IMR-90 (cell line): ENCODE data around the gene THRB. TPM values are rescaled to one million over a fixed set of nuclear protein-coding genes. Genes with fewer than 3 reads are reported as not detected.

ENCODE experiments used
- ATAC-seq: fragments of 200-7000 bp; cut with Tn5 transposase; 2 replicates; pipeline ENCODE4 v1.9.1; 2020; ENCODE audit warnings: low read depth, mild to moderate bottlenecking, moderate library complexity
- BruUV-seq: library from RNA; stranded (reverse); fragments of 400-500 nt; replicated peaks from 2 replicates; lab custom pipeline; 2021; lab: Mats Ljungman, UMichigan
- CTCF ChIA-PET: fragments of 300-600 bp; formaldehyde crosslinking; extraction: SDS; loops from one replicate; lab custom pipeline; 2021; ENCODE audit warnings: antibody characterized with exemption; lab: Yijun Ruan, JAX
- POLR2A ChIA-PET: fragments of 300-600 bp; sonication (Branson Sonifier 250); formaldehyde crosslinking; loops from one replicate; lab custom pipeline; 2022; ENCODE audit warnings: antibody characterized with exemption; ENCODE audit not compliant: unreplicated experiment; lab: Charles Lee
- DNase-seq: peaks from one replicate; pipeline ENCODE4 v3.0.0; 2013
- H2AFZ ChIP-seq: replicated peaks from 2 replicates; pipeline ENCODE3; 2013; ENCODE audit warnings: low read length, mild to moderate bottlenecking; ENCODE audit not compliant: poor library complexity
- H2AK5ac ChIP-seq: 2 replicates; pipeline ENCODE4 v1.6.1; 2013; ENCODE audit warnings: low read depth, low read length, inconsistent platforms
- H2AK9ac ChIP-seq: replicated peaks from 2 replicates; pipeline ENCODE3; 2013; ENCODE audit warnings: mild to moderate bottlenecking, low read depth, low read length, moderate library complexity; ENCODE audit not compliant: poor library complexity
- H2BK120ac ChIP-seq: 2 replicates; pipeline ENCODE4 v1.6.1; 2013; ENCODE audit warnings: low read depth, low read length, inconsistent platforms
- H2BK15ac ChIP-seq: 3 replicates; pipeline ENCODE4 v1.6.1; 2013; ENCODE audit warnings: low read depth, low read length, inconsistent platforms
- H2BK20ac ChIP-seq: 2 replicates; pipeline ENCODE4 v1.6.1; 2013; ENCODE audit warnings: low read depth, mild to moderate bottlenecking, inconsistent platforms, low read length, moderate library complexity
- H2BK5ac ChIP-seq: 2 replicates; pipeline ENCODE4 v1.6.1; 2013; ENCODE audit warnings: mild to moderate bottlenecking, low read depth, low read length, inconsistent platforms; ENCODE audit not compliant: poor library complexity, severe bottlenecking
- H3K14ac ChIP-seq: replicated peaks from 2 replicates; pipeline ENCODE4 v1.6.1; 2013; ENCODE audit warnings: low read depth, low read length, inconsistent platforms
- H3K18ac ChIP-seq: 2 replicates; pipeline ENCODE4 v1.6.1; 2013; ENCODE audit warnings: low read depth, low read length, control low read depth
- H3K23ac ChIP-seq: 2 replicates; pipeline ENCODE4 v1.6.1; 2013; ENCODE audit warnings: low read depth, low read length, inconsistent platforms
- H3K27ac ChIP-seq: 2 replicates; pipeline ENCODE4 v1.5.1; 2013; ENCODE audit warnings: mild to moderate bottlenecking, control low read depth, low read length; ENCODE audit not compliant: insufficient read depth
- H3K27me3 ChIP-seq: 2 replicates; pipeline ENCODE4 v1.6.1; 2013; ENCODE audit warnings: low read length; ENCODE audit not compliant: control insufficient read depth, insufficient read depth
- H3K36me3 ChIP-seq: 2 replicates; pipeline ENCODE4 v1.6.1; 2013; ENCODE audit warnings: low read length, mixed read lengths; ENCODE audit not compliant: control insufficient read depth, insufficient read depth
- H3K4ac ChIP-seq: 2 replicates; pipeline ENCODE4 v1.6.1; 2013; ENCODE audit warnings: low read depth, low read length, inconsistent platforms
- H3K4me1 ChIP-seq: 2 replicates; pipeline ENCODE4 v1.6.1; 2013; ENCODE audit warnings: low read length, mixed read lengths; ENCODE audit not compliant: control insufficient read depth, insufficient read depth
- H3K4me2 ChIP-seq: 2 replicates; pipeline ENCODE4 v1.6.1; 2013; ENCODE audit warnings: low read depth, mild to moderate bottlenecking, control low read depth, low read length, moderate library complexity
- H3K4me3 ChIP-seq: 2 replicates; pipeline ENCODE4 v1.5.1; 2013; ENCODE audit warnings: low read depth, mild to moderate bottlenecking, control low read depth, low read length, moderate library complexity; ENCODE audit not compliant: insufficient read depth
- H3K56ac ChIP-seq: 2 replicates; pipeline ENCODE4 v1.6.1; 2013; ENCODE audit warnings: low read length, inconsistent platforms; ENCODE audit not compliant: insufficient read depth; ENCODE audit errors: extremely low read depth
- H3K79me1 ChIP-seq, 2 experiments: 2 replicates each; pipeline ENCODE4 v1.6.1; 2013; ENCODE audit warnings: low read length in 2 of 2, inconsistent platforms in 1 of 2, low read depth in 1 of 2
- H3K9ac ChIP-seq: 2 replicates; pipeline ENCODE4 v1.6.1; 2013; ENCODE audit warnings: low read depth, low read length, control low read depth
- H3K9me1 ChIP-seq: 2 replicates; pipeline ENCODE4 v1.6.1; 2013; ENCODE audit warnings: low read length, inconsistent platforms; ENCODE audit not compliant: insufficient read depth
- H3K9me3 ChIP-seq: 2 replicates; pipeline ENCODE4 v1.6.1; 2013; ENCODE audit warnings: low read length; ENCODE audit not compliant: control insufficient read depth, insufficient read depth
- H4K20me1 ChIP-seq: 2 replicates; pipeline ENCODE4 v1.6.1; 2013; ENCODE audit warnings: low read length, inconsistent platforms; ENCODE audit not compliant: insufficient read depth
- H4K5ac ChIP-seq: 2 replicates; pipeline ENCODE4 v1.6.1; 2013; ENCODE audit warnings: mild to moderate bottlenecking, low read depth, low read length, control low read depth
- H4K8ac ChIP-seq, 2 experiments: 2 replicates each; pipeline ENCODE4 v1.6.1; 2013; ENCODE audit warnings: low read depth in 2 of 2, low read length in 2 of 2, control low read depth in 1 of 2, inconsistent platforms in 1 of 2
- H4K91ac ChIP-seq: 2 replicates; pipeline ENCODE4 v1.6.1; 2013; ENCODE audit warnings: low read depth, low read length, inconsistent platforms; ENCODE audit not compliant: insufficient read depth
- BHLHE40 ChIP-seq: fragments of 150-350 bp; IDR thresholded peaks from 2 replicates; pipeline ENCODE4 v1.6.1; 2016; ENCODE audit warnings: mild to moderate bottlenecking, low read depth, low read length
- CEBPB ChIP-seq: IDR thresholded peaks from 2 replicates; pipeline ENCODE4 v1.6.1; 2012; ENCODE audit warnings: low read depth, low read length, improper control_type of control experiment
- MAFK ChIP-seq: IDR thresholded peaks from 2 replicates; pipeline ENCODE4 v1.6.1; 2012; ENCODE audit warnings: low read depth, low read length, improper control_type of control experiment
- MAZ ChIP-seq: IDR thresholded peaks from 2 replicates; pipeline ENCODE4 v1.6.1; 2012; ENCODE audit warnings: low read depth, mild to moderate bottlenecking, low read length, improper control_type of control experiment, moderate library complexity, borderline replicate concordance
- POLR2A ChIP-seq: IDR thresholded peaks from 2 replicates; pipeline ENCODE4 v1.6.1; 2012; ENCODE audit warnings: mild to moderate bottlenecking, low read depth, low read length
- RAD21 ChIP-seq: IDR thresholded peaks from 2 replicates; pipeline ENCODE4 v1.6.1; 2012; ENCODE audit warnings: low read length, improper control_type of control experiment
- SMC3 ChIP-seq: fragments of 150-350 bp; IDR thresholded peaks from 2 replicates; pipeline ENCODE4 v1.6.1; 2016; ENCODE audit warnings: low read depth, mild to moderate bottlenecking, antibody characterized with exemption, low read length, moderate library complexity
- WGBS, 2 experiments: methylation state at CpG; one replicate each; pipeline versions ENCODE4 v1.1.5 to v1.1.7; 2013; ENCODE audit warnings: missing lambda C conversion rate in 2 of 2; ENCODE audit not compliant: insufficient read length in 1 of 2; ENCODE audit errors: extremely low coverage in 2 of 2; 5-methylcytosine and 5-hydroxymethylcytosine counted together
- dilution Hi-C: fragments of 300-500 bp; cut with HindIII; formaldehyde crosslinking; loops from one replicate; pipeline ENCODE4 v1.14.3; 2018; ENCODE audit warnings: low sequenced_read_pairs; ENCODE audit not compliant: unreplicated experiment
- in situ Hi-C: fragments of 300-500 bp; cut with MboI; formaldehyde crosslinking; loops from 3 replicates; pipeline ENCODE4 v1.14.3; 2019; ENCODE audit warnings: low sequenced_read_pairs, inconsistent platforms, mixed read lengths
- intact Hi-C: fragments of 100-400 bp; cut with micrococcal nuclease; formaldehyde crosslinking; loops from 2 replicates; pipeline ENCODE4 v1.10.0; 2022
- polyA plus RNA-seq, 3 experiments: library from polyadenylated mRNA; depleted of rRNA; stranded (reverse); fragments of >200 nt; gene quantifications; 2 replicates each; pipeline ENCODE4 v1.2.3, GENCODE V29; 2012; ENCODE audit warnings: low replicate concordance in 1 of 3
- total RNA-seq: library from RNA; depleted of rRNA; stranded (reverse); fragments of >200 nt; gene quantifications from 2 replicates; pipeline ENCODE4 v1.2.3, GENCODE V29; 2012

THRB gene
- total and polyA plus RNA-seq, 2 of the 4 experiments (the other 2 are of a cell fraction) = under 0.01 TPM; not detected in 1

- in situ Hi-C loops (no loop called here), dilution Hi-C loops (no loop called here), intact Hi-C loops (no loop called here)
- H4K8ac ChIP-seq = no peak overlapping the region
- no peak for TF ChIP-seq CEBPB
- TF ChIP-seq POLR2A = no peak
- TF ChIP-seq MAFK = no peak
- TF ChIP-seq MAZ = no peak
- TF ChIP-seq RAD21 = no peak
- TF ChIP-seq SMC3 = no peak
- no peak for TF ChIP-seq BHLHE40
- ATAC-seq (no peak), DNase-seq (no peak)
- H3K4me2 ChIP-seq = no peak overlapping the region
- no peaks in the 10 kb centered on the region for H3K27me3 ChIP-seq
- no peak overlapping the region for H3K27ac ChIP-seq
- H3K4me3 ChIP-seq = no peak overlapping the region
- no peaks in the 10 kb centered on the region for H3K9me1 ChIP-seq
- WGBS, 2 experiments = no CpG with 5 or more reads among the region's 3 CpGs
- no peak overlapping the region for H2AK5ac ChIP-seq
- H3K56ac ChIP-seq = no peak overlapping the region
- H3K18ac ChIP-seq = no peak overlapping the region
- no peak overlapping the region for H3K14ac ChIP-seq
- H2BK20ac ChIP-seq = no peak overlapping the region
- no peak overlapping the region for H4K91ac ChIP-seq
- H3K4me1 ChIP-seq = no peaks in the 10 kb centered on the region
- H3K23ac ChIP-seq = no peak overlapping the region
- H2BK5ac ChIP-seq = no peak overlapping the region
- H3K9ac ChIP-seq = no peak overlapping the region
- H4K20me1 ChIP-seq = no peaks in the 10 kb centered on the region
- no peak overlapping the region for H2BK15ac ChIP-seq
- CTCF ChIA-PET = no interaction called here
- H3K4ac ChIP-seq = no peak overlapping the region
- H2BK120ac ChIP-seq = no peak overlapping the region
- no peaks in the 10 kb centered on the region for H3K9me3 ChIP-seq
- no peak overlapping the region for H2AFZ ChIP-seq
- POLR2A ChIA-PET = no interaction called here
- H3K36me3 ChIP-seq = no peaks in the 10 kb centered on the region
- BruUV-seq = no TSS peak
- no peak overlapping the region for H4K5ac ChIP-seq
- H3K79me1 ChIP-seq = no peaks in the 10 kb centered on the region
- H2AK9ac ChIP-seq = no peak overlapping the region
Measured at GRCh38 chr3:24407980-24408680, 86.5 kb downstream of the THRB start.
